ENCODE measurements around the gene CTDSP1.

CTDSP1 gene

DNA sequence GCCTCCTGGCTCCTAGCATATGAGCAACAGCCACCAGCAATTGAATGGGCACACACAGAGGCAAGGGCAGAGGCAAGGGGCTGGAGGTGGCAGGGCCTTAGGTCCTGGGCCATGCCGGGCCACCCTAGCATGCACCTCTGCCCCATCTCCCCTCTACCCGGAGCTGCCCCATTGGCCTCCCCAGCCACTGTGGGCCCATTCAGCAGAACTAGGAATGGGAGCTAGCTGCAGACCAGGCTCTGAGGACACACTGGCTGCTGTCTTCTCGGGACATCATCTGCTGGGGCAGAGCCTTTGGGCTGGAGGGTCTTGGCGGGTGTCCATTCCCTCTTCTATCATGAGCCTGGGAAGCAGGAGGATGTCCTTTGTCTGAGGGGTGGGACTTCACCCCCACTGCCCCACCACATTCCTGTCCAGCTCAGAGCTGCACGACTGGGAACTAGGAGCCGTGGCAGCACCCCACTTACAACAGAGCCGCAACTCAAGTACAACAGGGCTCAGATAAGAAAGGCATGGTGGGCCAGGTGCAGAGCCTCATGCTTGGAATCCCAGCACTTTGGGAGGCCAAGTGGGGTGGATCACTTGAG is 20.1 kb downstream of the CTDSP1 start:
- no peaks in the 10 kb centered on the region for H3K27me3 Mint-ChIP-seq (ENCODE audit: low read depth)
- no peak overlapping the region for H3K4me3 Mint-ChIP-seq
- H3K36me3 Mint-ChIP-seq (ENCODE audit: low read depth), result no peaks in the 10 kb centered on the region
- no peaks in the 10 kb centered on the region for H3K9me3 Mint-ChIP-seq
- H3K27ac Mint-ChIP-seq, result no peak overlapping the region
- H3K4me1 Mint-ChIP-seq (ENCODE audit: low read depth), result peaks cover 2% of the 10 kb centered on the region

GRCh38 chr2:218421027-218421426 is 21.4 kb downstream of the CTDSP1 start:
- Mint-ChIP-seq H3K27ac (no peak overlapping the region), H3K9me3 (no peaks in the 10 kb centered on the region), H3K4me3 (no peak overlapping the region), H3K27me3 (ENCODE audit: low read depth) (no peaks in the 10 kb centered on the region), H3K4me1 (ENCODE audit: low read depth) (peaks cover 2% of the 10 kb centered on the region), H3K36me3 (ENCODE audit: low read depth) (no peaks in the 10 kb centered on the region)

GRCh38 chr2:218422403-218423086 is 22.9 kb downstream of the CTDSP1 start:
- Mint-ChIP-seq H3K36me3 (ENCODE audit: low read depth) (no peaks in the 10 kb centered on the region), H3K27me3 (ENCODE audit: low read depth) (no peaks in the 10 kb centered on the region), H3K27ac (no peak overlapping the region), H3K9me3 (no peaks in the 10 kb centered on the region), H3K4me3 (no peak overlapping the region), H3K4me1 (ENCODE audit: low read depth) (peaks cover 2% of the 10 kb centered on the region)

DNA sequence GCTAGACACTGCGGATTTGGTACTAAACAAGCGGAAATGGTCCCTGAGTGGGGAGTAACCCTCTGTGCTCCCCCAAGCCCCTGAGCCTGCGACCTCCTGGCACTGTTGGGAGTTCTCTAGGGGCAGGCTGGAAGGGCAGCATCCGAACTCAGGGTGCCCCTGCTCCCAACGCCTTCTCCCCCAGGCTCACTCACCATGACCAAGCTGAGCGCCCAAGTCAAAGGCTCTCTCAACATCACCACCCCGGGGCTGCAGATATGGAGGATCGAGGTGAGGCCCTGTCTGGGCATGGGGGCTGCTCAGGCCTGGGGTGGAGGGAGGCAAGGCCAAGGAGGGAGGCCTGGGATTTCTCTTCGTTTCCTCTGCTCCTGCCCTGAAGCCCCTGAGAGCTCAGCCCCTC is 23.9 kb downstream of the CTDSP1 start:
- no peak overlapping the region for H3K27ac Mint-ChIP-seq
- H3K27me3 Mint-ChIP-seq (ENCODE audit: low read depth), result no peaks in the 10 kb centered on the region
- H3K4me1 Mint-ChIP-seq (ENCODE audit: low read depth), result peaks cover 2% of the 10 kb centered on the region
- H3K4me3 Mint-ChIP-seq, result no peak overlapping the region
- no peaks in the 10 kb centered on the region for H3K9me3 Mint-ChIP-seq
- no peaks in the 10 kb centered on the region for H3K36me3 Mint-ChIP-seq (ENCODE audit: low read depth)

- H3K27ac Mint-ChIP-seq, result no peak overlapping the region
- H3K9me3 Mint-ChIP-seq, result no peaks in the 10 kb centered on the region
- H3K36me3 Mint-ChIP-seq (ENCODE audit: low read depth), result no peaks in the 10 kb centered on the region
- peaks cover 2% of the 10 kb centered on the region for H3K4me1 Mint-ChIP-seq (ENCODE audit: low read depth)
- no peaks in the 10 kb centered on the region for H3K27me3 Mint-ChIP-seq (ENCODE audit: low read depth)
- no peak overlapping the region for H3K4me3 Mint-ChIP-seq
Measured at GRCh38 chr2:218425531-218425930, 25.9 kb downstream of the CTDSP1 start.

GRCh38 chr2:218427741-218428140 is 28.1 kb downstream of the CTDSP1 start:
- no peaks in the 10 kb centered on the region for H3K27me3 Mint-ChIP-seq (ENCODE audit: low read depth)
- peaks cover 3% of the 10 kb centered on the region for H3K4me1 Mint-ChIP-seq (ENCODE audit: low read depth)
- no peaks in the 10 kb centered on the region for H3K36me3 Mint-ChIP-seq (ENCODE audit: low read depth)
- H3K9me3 Mint-ChIP-seq, result no peaks in the 10 kb centered on the region
- H3K4me3 Mint-ChIP-seq, result no peak overlapping the region
- no peak overlapping the region for H3K27ac Mint-ChIP-seq

- H3K27me3 Mint-ChIP-seq (ENCODE audit: low read depth), result no peaks in the 10 kb centered on the region
- no peaks in the 10 kb centered on the region for H3K9me3 Mint-ChIP-seq
- H3K4me3 Mint-ChIP-seq, result no peak overlapping the region
- no peaks in the 10 kb centered on the region for H3K36me3 Mint-ChIP-seq (ENCODE audit: low read depth)
- no peak overlapping the region for H3K27ac Mint-ChIP-seq
- H3K4me1 Mint-ChIP-seq (ENCODE audit: low read depth), result peaks cover 3% of the 10 kb centered on the region
Measured at GRCh38 chr2:218428846-218429558, 29.3 kb downstream of the CTDSP1 start.

DNA sequence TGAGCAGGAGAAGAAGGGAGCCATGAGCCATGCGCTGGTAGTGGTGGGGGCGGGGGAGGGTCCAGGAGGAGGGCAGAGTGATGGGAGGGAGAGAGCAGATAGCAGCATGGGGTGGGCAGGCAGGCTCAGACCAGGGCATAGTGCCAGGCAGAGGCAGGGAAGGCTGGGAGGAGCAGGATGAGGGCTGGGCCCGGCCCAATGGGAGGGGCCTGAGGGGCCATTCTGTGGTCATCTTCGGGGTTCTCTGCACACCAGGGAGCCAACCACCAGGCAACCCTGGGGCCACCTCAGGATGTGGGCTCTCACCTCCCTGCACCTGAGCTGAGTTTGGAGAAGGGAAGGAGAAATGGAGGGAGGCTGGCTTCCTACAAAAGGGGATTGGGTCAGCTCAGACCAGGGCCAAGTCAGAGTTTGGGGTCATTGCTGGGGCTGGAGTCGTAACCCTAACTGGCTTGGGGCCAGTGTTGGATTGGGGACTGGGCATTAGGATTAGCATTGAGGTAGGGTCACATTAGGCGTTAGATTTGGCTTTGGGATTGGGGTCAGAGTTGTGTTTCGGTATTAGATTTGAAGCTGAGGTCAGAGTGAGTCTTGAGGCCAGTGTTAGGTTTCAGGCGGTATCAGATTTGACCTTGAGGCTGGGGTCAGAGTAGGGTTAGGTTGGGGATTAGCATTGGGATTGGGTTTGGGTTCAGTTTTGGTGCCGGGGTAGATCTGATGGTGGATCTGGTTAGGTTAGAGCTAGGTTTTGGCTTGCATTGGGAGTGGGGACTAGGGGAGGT is 30.4 kb downstream of the CTDSP1 start:
- Mint-ChIP-seq H3K36me3 (ENCODE audit: low read depth) (no peaks in the 10 kb centered on the region), H3K4me1 (ENCODE audit: low read depth) (peaks cover 3% of the 10 kb centered on the region), H3K27me3 (ENCODE audit: low read depth) (peaks cover 4% of the 10 kb centered on the region), H3K4me3 (no peak overlapping the region), H3K27ac (no peak overlapping the region), H3K9me3 (no peaks in the 10 kb centered on the region)

GRCh38 chr2:218430721-218431120 is 31.1 kb downstream of the CTDSP1 start:
- peaks cover 4% of the 10 kb centered on the region for H3K27me3 Mint-ChIP-seq (ENCODE audit: low read depth)
- no peak overlapping the region for H3K4me3 Mint-ChIP-seq
- H3K4me1 Mint-ChIP-seq (ENCODE audit: low read depth), result peaks cover 3% of the 10 kb centered on the region
- no peaks in the 10 kb centered on the region for H3K9me3 Mint-ChIP-seq
- no peaks in the 10 kb centered on the region for H3K36me3 Mint-ChIP-seq (ENCODE audit: low read depth)
- no peak overlapping the region for H3K27ac Mint-ChIP-seq

- no peaks in the 10 kb centered on the region for H3K9me3 Mint-ChIP-seq
- peaks cover 4% of the 10 kb centered on the region for H3K27me3 Mint-ChIP-seq (ENCODE audit: low read depth)
- H3K36me3 Mint-ChIP-seq (ENCODE audit: low read depth), result no peaks in the 10 kb centered on the region
- H3K4me1 Mint-ChIP-seq (ENCODE audit: low read depth), result peaks cover 3% of the 10 kb centered on the region
- no peak overlapping the region for H3K4me3 Mint-ChIP-seq
- H3K27ac Mint-ChIP-seq, result no peak overlapping the region
Measured at GRCh38 chr2:218431878-218432277, 32.2 kb downstream of the CTDSP1 start.

DNA sequence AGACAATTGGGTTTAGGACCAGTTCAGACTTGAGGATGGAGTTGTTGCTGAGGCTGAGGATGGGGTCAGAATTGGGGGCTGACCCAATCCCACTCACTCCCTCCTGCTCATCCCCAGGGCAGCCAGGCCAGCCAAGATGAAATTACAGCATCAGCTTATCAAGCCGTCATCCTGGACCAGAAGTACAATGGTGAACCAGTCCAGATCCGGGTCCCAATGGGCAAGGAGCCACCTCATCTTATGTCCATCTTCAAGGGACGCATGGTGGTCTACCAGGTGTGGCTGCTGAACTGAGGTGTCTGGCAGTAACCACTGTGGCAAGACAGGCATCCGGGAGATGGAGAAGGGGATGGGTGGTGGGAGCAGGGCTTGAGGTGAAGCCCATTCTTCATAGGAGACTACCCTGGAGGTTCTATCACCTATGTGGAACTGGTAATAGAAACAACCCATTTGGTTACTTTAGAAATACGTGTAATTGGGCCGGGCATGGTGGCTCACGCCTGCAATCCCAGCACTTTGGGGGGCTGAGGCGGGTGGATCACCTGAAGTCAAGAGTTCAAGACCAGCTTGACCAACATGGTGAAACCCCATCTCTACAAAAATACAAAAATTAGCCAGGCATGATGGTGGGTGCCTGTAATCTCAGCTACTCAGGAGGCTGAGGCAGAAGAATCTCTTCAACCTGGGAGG is 33.2 kb downstream of the CTDSP1 start:
- peaks cover 3% of the 10 kb centered on the region for H3K4me1 Mint-ChIP-seq (ENCODE audit: low read depth)
- H3K9me3 Mint-ChIP-seq, result no peaks in the 10 kb centered on the region
- no peak overlapping the region for H3K4me3 Mint-ChIP-seq
- H3K27me3 Mint-ChIP-seq (ENCODE audit: low read depth), result peaks cover 4% of the 10 kb centered on the region
- H3K36me3 Mint-ChIP-seq (ENCODE audit: low read depth), result no peaks in the 10 kb centered on the region
- H3K27ac Mint-ChIP-seq, result no peak overlapping the region

DNA sequence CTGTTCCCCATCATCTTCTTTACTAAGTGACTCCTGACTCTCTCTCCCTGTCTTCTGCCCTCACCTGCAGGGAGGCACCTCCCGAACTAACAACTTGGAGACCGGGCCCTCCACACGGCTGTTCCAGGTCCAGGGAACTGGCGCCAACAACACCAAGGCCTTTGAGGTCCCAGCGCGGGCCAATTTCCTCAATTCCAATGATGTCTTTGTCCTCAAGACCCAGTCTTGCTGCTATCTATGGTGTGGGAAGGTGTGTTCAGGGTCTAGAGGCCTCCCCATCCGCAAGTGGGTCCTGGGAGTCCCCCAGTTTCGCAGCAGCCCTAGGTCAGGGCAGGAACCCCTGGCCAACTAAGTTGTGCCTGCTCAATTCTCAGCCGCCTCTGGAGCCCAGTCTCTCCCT is 34.8 kb downstream of the CTDSP1 start:
- Mint-ChIP-seq H3K4me1 (ENCODE audit: low read depth) (peaks cover 3% of the 10 kb centered on the region), H3K27ac (no peak overlapping the region), H3K27me3 (ENCODE audit: low read depth) (peaks cover 4% of the 10 kb centered on the region), H3K9me3 (no peaks in the 10 kb centered on the region), H3K4me3 (no peak overlapping the region), H3K36me3 (ENCODE audit: low read depth) (no peaks in the 10 kb centered on the region)

GRCh38 chr2:218435003-218435982 is 35.6 kb downstream of the CTDSP1 start:
- Mint-ChIP-seq H3K4me1 (ENCODE audit: low read depth) (peaks cover 3% of the 10 kb centered on the region), H3K4me3 (no peak overlapping the region), H3K27me3 (ENCODE audit: low read depth) (peaks cover 4% of the 10 kb centered on the region)

More at GRCh38 chr2:218435003-218435982, 35.6 kb downstream of the CTDSP1 start:
- Mint-ChIP-seq H3K27ac (no peak overlapping the region), H3K36me3 (ENCODE audit: low read depth) (no peaks in the 10 kb centered on the region), H3K9me3 (no peaks in the 10 kb centered on the region)
